KOPT-K1 (cell line): ENCODE data around the gene MON2.
"Not testable (repeated sequence)": the region's sequence is repeated elsewhere in the genome, so short reads cannot be mapped to it uniquely, and the experiment has no call there.

Source experiments
- H3K27ac ChIP-seq: fragments of 200-600 bp; sonication (generic); 2 replicates; pipeline ENCODE4 v1.5.1; 2016; ENCODE audit warnings: antibody characterized with exemption, mild to moderate bottlenecking, low read depth, low read length; ENCODE audit not compliant: poor library complexity, severe bottlenecking
- H3K36me3 ChIP-seq: fragments of 200-600 bp; sonication (generic); 2 replicates; pipeline ENCODE4 v1.5.1; 2017; ENCODE audit warnings: antibody characterized with exemption, mild to moderate bottlenecking, low read length, moderate library complexity; ENCODE audit not compliant: insufficient read depth
- H3K9me3 ChIP-seq: fragments of 200-600 bp; sonication (generic); 2 replicates; pipeline ENCODE4 v1.5.1; 2017; ENCODE audit warnings: antibody characterized with exemption, low read length, mild to moderate bottlenecking; ENCODE audit not compliant: insufficient read depth, poor library complexity, severe bottlenecking

The MON2 gene, protein sequence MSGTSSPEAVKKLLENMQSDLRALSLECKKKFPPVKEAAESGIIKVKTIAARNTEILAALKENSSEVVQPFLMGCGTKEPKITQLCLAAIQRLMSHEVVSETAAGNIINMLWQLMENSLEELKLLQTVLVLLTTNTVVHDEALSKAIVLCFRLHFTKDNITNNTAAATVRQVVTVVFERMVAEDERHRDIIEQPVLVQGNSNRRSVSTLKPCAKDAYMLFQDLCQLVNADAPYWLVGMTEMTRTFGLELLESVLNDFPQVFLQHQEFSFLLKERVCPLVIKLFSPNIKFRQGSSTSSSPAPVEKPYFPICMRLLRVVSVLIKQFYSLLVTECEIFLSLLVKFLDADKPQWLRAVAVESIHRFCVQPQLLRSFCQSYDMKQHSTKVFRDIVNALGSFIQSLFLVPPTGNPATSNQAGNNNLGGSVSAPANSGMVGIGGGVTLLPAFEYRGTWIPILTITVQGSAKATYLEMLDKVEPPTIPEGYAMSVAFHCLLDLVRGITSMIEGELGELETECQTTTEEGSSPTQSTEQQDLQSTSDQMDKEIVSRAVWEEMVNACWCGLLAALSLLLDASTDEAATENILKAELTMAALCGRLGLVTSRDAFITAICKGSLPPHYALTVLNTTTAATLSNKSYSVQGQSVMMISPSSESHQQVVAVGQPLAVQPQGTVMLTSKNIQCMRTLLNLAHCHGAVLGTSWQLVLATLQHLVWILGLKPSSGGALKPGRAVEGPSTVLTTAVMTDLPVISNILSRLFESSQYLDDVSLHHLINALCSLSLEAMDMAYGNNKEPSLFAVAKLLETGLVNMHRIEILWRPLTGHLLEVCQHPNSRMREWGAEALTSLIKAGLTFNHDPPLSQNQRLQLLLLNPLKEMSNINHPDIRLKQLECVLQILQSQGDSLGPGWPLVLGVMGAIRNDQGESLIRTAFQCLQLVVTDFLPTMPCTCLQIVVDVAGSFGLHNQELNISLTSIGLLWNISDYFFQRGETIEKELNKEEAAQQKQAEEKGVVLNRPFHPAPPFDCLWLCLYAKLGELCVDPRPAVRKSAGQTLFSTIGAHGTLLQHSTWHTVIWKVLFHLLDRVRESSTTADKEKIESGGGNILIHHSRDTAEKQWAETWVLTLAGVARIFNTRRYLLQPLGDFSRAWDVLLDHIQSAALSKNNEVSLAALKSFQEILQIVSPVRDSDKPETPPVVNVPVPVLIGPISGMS (N-terminal part only)

GRCh38 chr12:62466594-62467491 lies at the start of gene MON2:
Gene MON2 (plus strand): TSS chr12:62466826. CDS start chr12:62467208, 382 bp downstream.
- H3K9me3 ChIP-seq, result peaks cover 18% of the 10 kb centered on the region
- H3K27ac ChIP-seq, result peak within 1 kb of the TSS; percentile 76
- H3K36me3 ChIP-seq, result peaks cover 16% of the 10 kb centered on the region

- no peak overlapping the region for H3K27ac ChIP-seq
- no peaks in the 10 kb centered on the region for H3K36me3 ChIP-seq
- H3K9me3 ChIP-seq, result peaks cover 17% of the 10 kb centered on the region
Observed at GRCh38 chr12:62426089-62426488, 40.5 kb upstream of the MON2 start.

- Histone ChIP-seq H3K27ac (no peak overlapping the region), H3K36me3 (no peaks in the 10 kb centered on the region), H3K9me3 (peaks cover 16% of the 10 kb centered on the region)
Observed at GRCh38 chr12:62429457-62429856, 37.2 kb upstream of the MON2 start.

- Histone ChIP-seq H3K27ac (no peak overlapping the region), H3K36me3 (no peaks in the 10 kb centered on the region), H3K9me3 (no peaks in the 10 kb centered on the region)
Observed at GRCh38 chr12:62434494-62435302, 31.9 kb upstream of the MON2 start.

GRCh38 chr12:62435303-62436163 lies 31.1 kb upstream of the MON2 start:
- Histone ChIP-seq H3K27ac (no peak overlapping the region), H3K9me3 (peaks cover 2% of the 10 kb centered on the region), H3K36me3 (no peaks in the 10 kb centered on the region)

- no peaks in the 10 kb centered on the region for H3K36me3 ChIP-seq
- peaks cover 8% of the 10 kb centered on the region for H3K9me3 ChIP-seq
- no peak overlapping the region for H3K27ac ChIP-seq
Observed at GRCh38 chr12:62436164-62436503, 30.5 kb upstream of the MON2 start.

GRCh38 chr12:62438098-62438692 lies 28.4 kb upstream of the MON2 start:
- no peaks in the 10 kb centered on the region for H3K36me3 ChIP-seq
- peaks cover 25% of the 10 kb centered on the region for H3K9me3 ChIP-seq
- H3K27ac ChIP-seq, result no peak overlapping the region

DNA sequence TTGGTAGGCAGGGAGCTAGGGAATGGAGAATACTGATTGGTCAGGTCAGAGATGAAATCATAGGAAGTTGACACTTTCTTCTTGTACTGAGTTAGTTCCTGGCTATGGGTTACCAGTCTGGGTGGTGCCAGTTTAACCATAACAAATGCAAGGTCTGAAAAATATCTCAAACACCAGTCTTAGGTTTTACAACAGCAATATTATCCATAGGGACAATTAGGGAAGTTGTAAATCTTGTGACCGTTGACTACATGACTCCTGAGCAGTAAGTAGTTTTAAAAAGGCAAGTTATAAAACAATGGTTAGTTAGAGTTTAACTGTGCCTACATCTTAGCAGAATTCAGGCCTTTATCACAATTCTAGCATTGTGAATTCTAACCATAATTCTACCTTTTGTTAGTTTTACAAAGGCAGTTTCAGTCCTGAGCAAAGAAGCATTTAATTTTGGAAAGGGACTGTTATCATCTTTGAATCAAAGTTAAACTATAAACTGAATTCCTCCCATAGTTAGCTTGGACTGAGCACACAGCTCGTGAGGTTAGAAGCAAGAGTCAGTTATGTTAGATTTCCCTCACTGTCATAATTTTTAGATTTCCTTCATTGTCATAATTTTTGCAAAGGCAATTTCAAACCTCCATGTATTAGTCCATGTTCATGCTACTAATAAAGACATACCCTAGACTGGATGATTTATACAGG lies 19.7 kb upstream of the MON2 start:
- Histone ChIP-seq H3K36me3 (no peaks in the 10 kb centered on the region), H3K27ac (no peak overlapping the region), H3K9me3 (peaks cover 33% of the 10 kb centered on the region)

GRCh38 chr12:62448436-62448835 lies 18.2 kb upstream of the MON2 start:
- no peaks in the 10 kb centered on the region for H3K36me3 ChIP-seq
- peaks cover 22% of the 10 kb centered on the region for H3K9me3 ChIP-seq
- no peak overlapping the region for H3K27ac ChIP-seq

DNA sequence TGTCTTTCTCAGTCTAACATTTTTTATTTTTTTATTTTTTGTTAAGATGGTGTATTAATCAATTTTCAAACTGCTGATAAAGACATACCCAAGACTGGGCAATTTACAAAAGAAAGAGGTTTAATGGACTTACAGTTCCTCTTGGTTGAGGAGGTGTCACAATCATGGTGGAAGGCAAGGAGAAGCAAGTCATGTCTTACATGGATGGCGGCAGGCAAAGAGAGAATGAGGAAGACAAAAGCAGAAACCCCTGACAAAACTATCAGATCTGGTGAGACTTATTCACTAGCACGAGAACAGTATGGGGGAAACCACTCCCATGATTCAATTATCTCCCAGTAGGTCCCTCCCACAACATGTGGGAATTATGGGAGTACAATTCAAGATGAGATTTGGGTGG lies 11.2 kb upstream of the MON2 start:
- H3K27ac ChIP-seq, H3K36me3 ChIP-seq, H3K9me3 ChIP-seq: not testable (repeated sequence)

DNA sequence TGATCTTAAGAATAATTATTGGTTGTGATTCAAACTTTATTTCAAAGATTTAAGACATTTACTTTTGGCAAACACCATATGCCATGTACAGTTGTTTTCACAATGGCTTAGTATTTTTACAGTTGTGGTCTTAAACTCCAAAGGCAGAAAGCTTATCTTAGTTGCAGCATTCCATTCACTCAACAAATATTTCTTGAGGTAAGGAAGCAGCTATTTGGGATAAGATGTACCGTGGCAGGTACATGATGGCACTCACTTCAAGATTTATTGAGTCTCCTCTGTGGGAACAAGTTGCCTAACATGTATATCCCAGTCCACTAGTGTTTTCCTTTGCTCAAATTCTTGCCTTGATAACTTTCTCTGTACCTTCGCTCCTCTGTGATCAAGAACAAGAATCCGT lies 8.0 kb upstream of the MON2 start:
- Histone ChIP-seq H3K36me3 (no peaks in the 10 kb centered on the region), H3K9me3 (peaks cover 15% of the 10 kb centered on the region), H3K27ac (no peak overlapping the region)

GRCh38 chr12:62459976-62460375 lies 6.7 kb upstream of the MON2 start:
- H3K27ac ChIP-seq, result no peak overlapping the region
- peaks cover 21% of the 10 kb centered on the region for H3K9me3 ChIP-seq

More at GRCh38 chr12:62459976-62460375, 6.7 kb upstream of the MON2 start:
- H3K36me3 ChIP-seq, result no peaks in the 10 kb centered on the region
